ENCODE data around the gene SP2.

The SP2 gene

GRCh38 chr17:47952171-47953021 is 56.4 kb downstream of the SP2 start:
- no peak for DNase-seq

GRCh38 chr17:47953909-47954308 is 57.9 kb downstream of the SP2 start:
- no peak for DNase-seq

- DNase-seq: no peak
Observed at GRCh38 chr17:47955497-47956461, 59.7 kb downstream of the SP2 start.

GRCh38 chr17:47956791-47957590 is 61.0 kb downstream of the SP2 start:
- no peak for DNase-seq

GRCh38 chr17:47957591-47958490 is 61.8 kb downstream of the SP2 start, which contains the start of gene PRR15L:
Gene PRR15L (minus strand): TSS chr17:47957883. CDS start chr17:47953234, 4,649 bp downstream.
- no peak for DNase-seq

- DNase-seq: no peak
Observed at GRCh38 chr17:47959825-47960655, 64.0 kb downstream of the SP2 start.

GRCh38 chr17:47961406-47961805 is 65.4 kb downstream of the SP2 start:
- DNase-seq: no peak

GRCh38 chr17:47962901-47963300 is 66.9 kb downstream of the SP2 start:
- no peak for DNase-seq

GRCh38 chr17:47964856-47965255 is 68.8 kb downstream of the SP2 start:
- no peak for DNase-seq

- no peak for DNase-seq
Observed at GRCh38 chr17:47966079-47966519, 70.1 kb downstream of the SP2 start.

GRCh38 chr17:47967607-47968252 is 71.7 kb downstream of the SP2 start:
- DNase-seq: no peak

GRCh38 chr17:47968836-47969235 is 72.8 kb downstream of the SP2 start:
- no peak for DNase-seq

- no peak for DNase-seq
Observed at GRCh38 chr17:47969930-47970724, 74.1 kb downstream of the SP2 start.

- peak; percentile 99 for DNase-seq
Observed at GRCh38 chr17:47970725-47971499, 74.9 kb downstream of the SP2 start, which contains the start of gene CDK5RAP3. Gene CDK5RAP3 (plus strand): TSS chr17:47971113. CDS start chr17:47971147, 34 bp downstream.

GRCh38 chr17:47973541-47973940 is 77.5 kb downstream of the SP2 start:
- DNase-seq: no peak

- DNase-seq: no peak
Observed at GRCh38 chr17:47975189-47975822, 79.3 kb downstream of the SP2 start.

GRCh38 chr17:47975823-47976205 is 79.8 kb downstream of the SP2 start:
- DNase-seq: no peak

- DNase-seq: peak; percentile 68
Observed at GRCh38 chr17:47978324-47978723, 82.3 kb downstream of the SP2 start.

All from activated CD8-positive, alpha-beta memory T cell treated with anti-CD3 and anti-CD28 coated beads, Interleukin-2, amount 50 U/mL, for 48 hours (primary cell).